ENCODE data around the gene SLC2A2. TPM values are rescaled to one million over a fixed set of nuclear protein-coding genes. Genes with fewer than 3 reads are reported as not detected.
"Not testable (repeated sequence)": the region's sequence is repeated elsewhere in the genome, so short reads cannot be mapped to it uniquely, and the experiment has no call there.

SLC2A2 gene
- total RNA-seq, 2 experiments from 2014 or later, result not detected

- no peak for DNase-seq
- POLR2A ChIA-PET, result no interaction called here
- peaks cover 2% of the 10 kb centered on the region for H3K9me3 Mint-ChIP-seq
- peaks cover 14% of the 10 kb centered on the region for H3K27me3 Mint-ChIP-seq
- no peak overlapping the region for H3K27ac Mint-ChIP-seq
- no peaks in the 10 kb centered on the region for H3K36me3 Mint-ChIP-seq (ENCODE audit: low read depth)
- no peaks in the 10 kb centered on the region for H3K4me1 Mint-ChIP-seq
- no peak overlapping the region for H3K4me3 Mint-ChIP-seq
- CTCF ChIA-PET, result no interaction called here
Observed at GRCh38 chr3:170992854-170993253, 33.7 kb downstream of the SLC2A2 start.

GRCh38 chr3:170991664-170992063, 34.9 kb downstream of the SLC2A2 start:
- no peak for DNase-seq
- Mint-ChIP-seq H3K4me1 (no peaks in the 10 kb centered on the region), H3K9me3 (peaks cover 2% of the 10 kb centered on the region), H3K36me3 (ENCODE audit: low read depth) (no peaks in the 10 kb centered on the region), H3K4me3 (no peak overlapping the region), H3K27me3 (peaks cover 16% of the 10 kb centered on the region), H3K27ac (no peak overlapping the region)
- POLR2A ChIA-PET, result no interaction called here
- CTCF ChIA-PET, result no interaction called here

GRCh38 chr3:170989100-170989648, 37.3 kb downstream of the SLC2A2 start:
- H3K9me3 Mint-ChIP-seq, result peaks cover 2% of the 10 kb centered on the region
- DNase-seq, result no peak
- no peaks in the 10 kb centered on the region for H3K4me1 Mint-ChIP-seq
- H3K36me3 Mint-ChIP-seq (ENCODE audit: low read depth), result no peaks in the 10 kb centered on the region
- CTCF ChIA-PET, result no interaction called here
- no peak overlapping the region for H3K4me3 Mint-ChIP-seq
- H3K27ac Mint-ChIP-seq, result no peak overlapping the region
- POLR2A ChIA-PET, result no interaction called here
- H3K27me3 Mint-ChIP-seq, result peaks cover 27% of the 10 kb centered on the region

- no peaks in the 10 kb centered on the region for H3K4me1 Mint-ChIP-seq
- peaks cover 30% of the 10 kb centered on the region for H3K27me3 Mint-ChIP-seq
- DNase-seq, result no peak
- no peak overlapping the region for H3K4me3 Mint-ChIP-seq
- H3K36me3 Mint-ChIP-seq (ENCODE audit: low read depth), result no peaks in the 10 kb centered on the region
- ChIA-PET CTCF (no interaction called here), POLR2A (no interaction called here)
- H3K9me3 Mint-ChIP-seq, result peaks cover 2% of the 10 kb centered on the region
- H3K27ac Mint-ChIP-seq, result no peak overlapping the region
Observed at GRCh38 chr3:170988378-170988777, 38.1 kb downstream of the SLC2A2 start.

- H3K27me3 Mint-ChIP-seq, result peaks cover 21% of the 10 kb centered on the region
- H3K27ac Mint-ChIP-seq, result no peak overlapping the region
- no peak for DNase-seq
- POLR2A ChIA-PET, result no interaction called here
- no peaks in the 10 kb centered on the region for H3K9me3 Mint-ChIP-seq
- CTCF ChIA-PET, result interaction anchor here (0.9 kb wide), 1 partner anchor 16 kb away, joined by 3 read pairs; no protein-coding TSS in a partner anchor
- no peak overlapping the region for H3K4me3 Mint-ChIP-seq
- no peaks in the 10 kb centered on the region for H3K36me3 Mint-ChIP-seq (ENCODE audit: low read depth)
- H3K4me1 Mint-ChIP-seq, result no peaks in the 10 kb centered on the region
Observed at GRCh38 chr3:170985304-170985703, 41.2 kb downstream of the SLC2A2 start.

GRCh38 chr3:170982733-170983132, 43.8 kb downstream of the SLC2A2 start:
- Mint-ChIP-seq H3K27me3 (peaks cover 22% of the 10 kb centered on the region), H3K4me3 (no peak overlapping the region), H3K27ac (no peak overlapping the region), H3K9me3 (no peaks in the 10 kb centered on the region), H3K36me3 (ENCODE audit: low read depth) (no peaks in the 10 kb centered on the region), H3K4me1 (no peaks in the 10 kb centered on the region)
- POLR2A ChIA-PET, result no interaction called here
- DNase-seq, result no peak
- CTCF ChIA-PET, result no interaction called here

GRCh38 chr3:170980399-170980798, 46.1 kb downstream of the SLC2A2 start:
- Mint-ChIP-seq H3K27ac (no peak overlapping the region), H3K4me1 (no peaks in the 10 kb centered on the region), H3K27me3 (peaks cover 13% of the 10 kb centered on the region), H3K9me3 (no peaks in the 10 kb centered on the region), H3K36me3 (ENCODE audit: low read depth) (no peaks in the 10 kb centered on the region), H3K4me3 (no peak overlapping the region)
- DNase-seq, result no peak
- ChIA-PET POLR2A (no interaction called here), CTCF (no interaction called here)

GRCh38 chr3:170977949-170978745, 48.4 kb downstream of the SLC2A2 start:
- no peak overlapping the region for H3K27ac Mint-ChIP-seq
- ChIA-PET CTCF (no interaction called here), POLR2A (no interaction called here)
- H3K36me3 Mint-ChIP-seq (ENCODE audit: low read depth), result no peaks in the 10 kb centered on the region
- H3K4me3 Mint-ChIP-seq, result no peak overlapping the region
- no peaks in the 10 kb centered on the region for H3K4me1 Mint-ChIP-seq
- peaks cover 7% of the 10 kb centered on the region for H3K27me3 Mint-ChIP-seq
- DNase-seq, result no peak
- no peaks in the 10 kb centered on the region for H3K9me3 Mint-ChIP-seq

- Mint-ChIP-seq H3K36me3 (ENCODE audit: low read depth) (no peaks in the 10 kb centered on the region), H3K27me3 (peaks cover 22% of the 10 kb centered on the region), H3K9me3 (no peaks in the 10 kb centered on the region), H3K27ac (no peak overlapping the region), H3K4me3 (no peak overlapping the region), H3K4me1 (no peaks in the 10 kb centered on the region)
- no peak for DNase-seq
- CTCF ChIA-PET, result interaction anchor here (1.1 kb wide), 1 partner anchor 14 kb away, joined by 4 read pairs; no protein-coding TSS in a partner anchor
- POLR2A ChIA-PET, result no interaction called here
Observed at GRCh38 chr3:170976190-170976519, 50.4 kb downstream of the SLC2A2 start.

GRCh38 chr3:170975283-170976189, 51.0 kb downstream of the SLC2A2 start:
- H3K4me3 Mint-ChIP-seq, result no peak overlapping the region
- no peaks in the 10 kb centered on the region for H3K36me3 Mint-ChIP-seq (ENCODE audit: low read depth)
- POLR2A ChIA-PET, result no interaction called here
- H3K27me3 Mint-ChIP-seq, result peaks cover 22% of the 10 kb centered on the region
- no peak for DNase-seq
- CTCF ChIA-PET, result interaction anchor here (1.1 kb wide), 1 partner anchor 14 kb away, joined by 4 read pairs; no protein-coding TSS in a partner anchor
- no peaks in the 10 kb centered on the region for H3K9me3 Mint-ChIP-seq
- H3K27ac Mint-ChIP-seq, result no peak overlapping the region
- H3K4me1 Mint-ChIP-seq, result no peaks in the 10 kb centered on the region

- ChIA-PET CTCF (no interaction called here), POLR2A (no interaction called here)
- DNase-seq, result no peak
- Mint-ChIP-seq H3K27ac (no peak overlapping the region), H3K27me3 (peaks cover 17% of the 10 kb centered on the region), H3K4me3 (no peak overlapping the region), H3K36me3 (ENCODE audit: low read depth) (no peaks in the 10 kb centered on the region), H3K4me1 (no peaks in the 10 kb centered on the region), H3K9me3 (peaks cover 2% of the 10 kb centered on the region)
Observed at GRCh38 chr3:170974872-170975271, 51.6 kb downstream of the SLC2A2 start.

GRCh38 chr3:170972917-170973316, 53.6 kb downstream of the SLC2A2 start:
- H3K27ac Mint-ChIP-seq; H3K4me3 Mint-ChIP-seq; H3K9me3 Mint-ChIP-seq; DNase-seq; POLR2A ChIA-PET; H3K4me1 Mint-ChIP-seq; CTCF ChIA-PET; H3K36me3 Mint-ChIP-seq (ENCODE audit: low read depth): not testable (repeated sequence)
- H3K27me3 Mint-ChIP-seq, result peaks cover 19% of the 10 kb centered on the region

GRCh38 chr3:170967126-170967525, 59.4 kb downstream of the SLC2A2 start:
- H3K9me3 Mint-ChIP-seq, result peaks cover 2% of the 10 kb centered on the region
- no peak for DNase-seq
- H3K4me3 Mint-ChIP-seq, result no peak overlapping the region
- POLR2A ChIA-PET, result no interaction called here
- H3K27me3 Mint-ChIP-seq, result peaks cover 8% of the 10 kb centered on the region
- CTCF ChIA-PET, result interaction anchor here (4.4 kb wide), 1 partner anchor 599 kb away, joined by 19 read pairs; no protein-coding TSS in a partner anchor
- no peaks in the 10 kb centered on the region for H3K36me3 Mint-ChIP-seq (ENCODE audit: low read depth)
- H3K27ac Mint-ChIP-seq, result no peak overlapping the region
- no peaks in the 10 kb centered on the region for H3K4me1 Mint-ChIP-seq
